Ishikawa (cell line): ENCODE results near the gene RSPH3.

Experiments
- CREB1 ChIP-seq: IDR thresholded peaks from 2 replicates; pipeline ENCODE4 v1.6.1; 2012; ENCODE audit warnings: low read depth
- EGR1 ChIP-seq: IDR thresholded peaks from 2 replicates; pipeline ENCODE4 v1.6.1; 2012
- EP300 ChIP-seq: IDR thresholded peaks from 2 replicates; pipeline ENCODE4 v1.6.1; 2012; ENCODE audit warnings: borderline replicate concordance
- FOXM1 ChIP-seq: IDR thresholded peaks from 2 replicates; pipeline ENCODE4 v1.6.1; 2012; ENCODE audit warnings: low read depth, borderline replicate concordance
- NFIC ChIP-seq: IDR thresholded peaks from 2 replicates; pipeline ENCODE4 v1.6.1; 2012
- RAD21 ChIP-seq: IDR thresholded peaks from 2 replicates; pipeline ENCODE4 v1.6.1; 2012; ENCODE audit warnings: low read depth
- TAF1 ChIP-seq: IDR thresholded peaks from 2 replicates; pipeline ENCODE4 v1.6.1; 2012; ENCODE audit warnings: low read depth, mild to moderate bottlenecking
- TCF12 ChIP-seq: IDR thresholded peaks from 2 replicates; pipeline ENCODE4 v1.6.1; 2012; ENCODE audit warnings: low read depth
- TEAD4 ChIP-seq: IDR thresholded peaks from 2 replicates; pipeline ENCODE4 v1.6.1; 2012
- YY1 ChIP-seq: IDR thresholded peaks from 2 replicates; pipeline ENCODE4 v1.6.1; 2012; ENCODE audit warnings: low read depth
- ZBTB7A ChIP-seq: IDR thresholded peaks from 2 replicates; pipeline ENCODE4 v1.6.1; 2012; ENCODE audit warnings: low read depth
- TF ChIP-seq, protein P1 (sequence below): IDR thresholded peaks from 2 replicates; pipeline ENCODE4 v1.6.1; 2012; ENCODE audit warnings: low read depth, mild to moderate bottlenecking
- TF ChIP-seq, protein P2 (sequence below): IDR thresholded peaks from 2 replicates; pipeline ENCODE4 v1.6.1; 2012
- TF ChIP-seq, protein P3 (sequence below): IDR thresholded peaks from 2 replicates; pipeline ENCODE4 v1.6.1; 2012

The RSPH3 gene

DNA sequence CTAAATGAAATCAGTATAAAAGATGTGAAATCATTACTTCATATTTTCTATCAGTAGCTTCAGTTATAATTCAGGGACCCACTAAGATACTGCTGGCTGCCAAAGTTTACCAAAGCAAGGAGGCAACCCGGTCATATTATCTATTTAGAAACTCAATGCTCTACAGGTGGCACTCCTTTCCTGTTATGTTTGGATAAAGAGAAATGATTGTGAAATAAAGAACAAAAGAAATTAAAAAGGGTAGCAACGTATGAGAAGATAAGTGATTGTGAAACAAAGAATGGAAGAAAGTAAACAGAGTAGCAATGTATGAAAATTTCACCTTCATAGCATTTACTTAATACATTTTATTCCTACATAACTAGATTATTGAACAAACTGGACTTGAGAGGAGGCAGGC, 45.2 kb downstream of the RSPH3 start:
- TF ChIP-seq NFIC = no peak
- TF ChIP-seq, protein P1, sequence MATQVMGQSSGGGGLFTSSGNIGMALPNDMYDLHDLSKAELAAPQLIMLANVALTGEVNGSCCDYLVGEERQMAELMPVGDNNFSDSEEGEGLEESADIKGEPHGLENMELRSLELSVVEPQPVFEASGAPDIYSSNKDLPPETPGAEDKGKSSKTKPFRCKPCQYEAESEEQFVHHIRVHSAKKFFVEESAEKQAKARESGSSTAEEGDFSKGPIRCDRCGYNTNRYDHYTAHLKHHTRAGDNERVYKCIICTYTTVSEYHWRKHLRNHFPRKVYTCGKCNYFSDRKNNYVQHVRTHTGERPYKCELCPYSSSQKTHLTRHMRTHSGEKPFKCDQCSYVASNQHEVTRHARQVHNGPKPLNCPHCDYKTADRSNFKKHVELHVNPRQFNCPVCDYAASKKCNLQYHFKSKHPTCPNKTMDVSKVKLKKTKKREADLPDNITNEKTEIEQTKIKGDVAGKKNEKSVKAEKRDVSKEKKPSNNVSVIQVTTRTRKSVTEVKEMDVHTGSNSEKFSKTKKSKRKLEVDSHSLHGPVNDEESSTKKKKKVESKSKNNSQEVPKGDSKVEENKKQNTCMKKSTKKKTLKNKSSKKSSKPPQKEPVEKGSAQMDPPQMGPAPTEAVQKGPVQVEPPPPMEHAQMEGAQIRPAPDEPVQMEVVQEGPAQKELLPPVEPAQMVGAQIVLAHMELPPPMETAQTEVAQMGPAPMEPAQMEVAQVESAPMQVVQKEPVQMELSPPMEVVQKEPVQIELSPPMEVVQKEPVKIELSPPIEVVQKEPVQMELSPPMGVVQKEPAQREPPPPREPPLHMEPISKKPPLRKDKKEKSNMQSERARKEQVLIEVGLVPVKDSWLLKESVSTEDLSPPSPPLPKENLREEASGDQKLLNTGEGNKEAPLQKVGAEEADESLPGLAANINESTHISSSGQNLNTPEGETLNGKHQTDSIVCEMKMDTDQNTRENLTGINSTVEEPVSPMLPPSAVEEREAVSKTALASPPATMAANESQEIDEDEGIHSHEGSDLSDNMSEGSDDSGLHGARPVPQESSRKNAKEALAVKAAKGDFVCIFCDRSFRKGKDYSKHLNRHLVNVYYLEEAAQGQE = no peak
- no peak for TF ChIP-seq CREB1
- no peak for TF ChIP-seq YY1

DNA sequence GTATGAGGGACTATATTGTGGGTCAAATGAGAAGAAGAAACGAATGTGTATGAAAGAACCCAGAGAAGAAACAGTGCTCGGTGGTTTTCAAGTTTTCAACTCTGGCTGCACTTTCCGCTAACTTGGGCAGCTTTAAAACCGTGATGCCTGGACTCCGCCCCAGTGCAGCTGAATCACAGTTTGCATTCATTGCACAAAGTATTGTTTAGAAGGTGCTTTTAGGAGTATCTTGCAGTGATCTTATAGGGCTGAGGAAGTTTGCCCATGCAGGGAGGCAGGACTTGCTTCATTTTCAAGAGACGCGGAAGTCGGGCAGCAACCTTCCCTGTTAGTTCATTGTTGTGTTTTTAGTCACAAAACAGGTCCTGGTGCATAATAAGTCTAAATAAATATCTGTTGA, 52.7 kb downstream of the RSPH3 start:
- no peak for TF ChIP-seq ZBTB7A
- TF ChIP-seq TEAD4 = no peak
- TF ChIP-seq YY1 = no peak
- no peak for TF ChIP-seq EGR1
- TF ChIP-seq, protein P2, sequence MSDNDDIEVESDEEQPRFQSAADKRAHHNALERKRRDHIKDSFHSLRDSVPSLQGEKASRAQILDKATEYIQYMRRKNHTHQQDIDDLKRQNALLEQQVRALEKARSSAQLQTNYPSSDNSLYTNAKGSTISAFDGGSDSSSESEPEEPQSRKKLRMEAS = no peak
- TF ChIP-seq TCF12 = no peak
- TF ChIP-seq CREB1 = no peak
- TF ChIP-seq, protein P1 = no peak
- TF ChIP-seq RAD21 = no peak
- TF ChIP-seq, protein P3, sequence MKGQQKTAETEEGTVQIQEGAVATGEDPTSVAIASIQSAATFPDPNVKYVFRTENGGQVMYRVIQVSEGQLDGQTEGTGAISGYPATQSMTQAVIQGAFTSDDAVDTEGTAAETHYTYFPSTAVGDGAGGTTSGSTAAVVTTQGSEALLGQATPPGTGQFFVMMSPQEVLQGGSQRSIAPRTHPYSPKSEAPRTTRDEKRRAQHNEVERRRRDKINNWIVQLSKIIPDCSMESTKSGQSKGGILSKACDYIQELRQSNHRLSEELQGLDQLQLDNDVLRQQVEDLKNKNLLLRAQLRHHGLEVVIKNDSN = no peak
- no peak for TF ChIP-seq FOXM1
- no peak for TF ChIP-seq NFIC

DNA sequence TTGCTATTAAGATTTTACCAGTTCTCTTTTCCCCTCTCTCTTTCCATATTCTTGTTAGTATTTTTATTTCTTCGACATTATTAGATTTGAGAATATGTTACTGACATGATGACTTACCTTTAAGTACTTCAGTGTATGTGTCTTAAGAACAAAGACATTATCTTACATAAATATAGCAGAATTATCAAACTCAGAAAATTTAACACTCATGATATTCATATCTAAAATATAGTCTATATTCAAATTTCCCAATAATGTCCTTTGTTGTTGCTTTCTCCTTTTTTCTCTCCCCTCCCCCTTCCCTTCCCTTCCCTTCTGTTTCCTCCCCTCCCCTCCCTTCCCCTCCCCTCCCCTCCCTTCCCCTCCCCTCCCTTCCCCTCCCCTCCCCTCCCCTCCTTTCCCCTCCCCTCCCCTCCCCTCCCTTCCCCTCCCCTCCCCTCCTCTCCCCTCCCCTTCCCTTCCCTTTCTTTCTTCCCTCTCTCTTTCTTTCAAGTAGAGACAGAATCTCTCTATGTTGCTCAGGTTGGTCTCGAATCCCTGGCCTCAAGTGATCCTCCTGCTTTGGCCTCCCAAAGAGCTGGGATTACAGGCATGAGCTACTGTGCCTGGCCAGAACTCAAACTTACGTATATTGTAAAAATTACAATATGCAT, 56.5 kb downstream of the RSPH3 start:
- TF ChIP-seq, protein P2 = no peak
- TF ChIP-seq, protein P1 = no peak
- TF ChIP-seq EGR1 (no peak), TCF12 (no peak), NFIC (no peak), EP300 (no peak)

DNA sequence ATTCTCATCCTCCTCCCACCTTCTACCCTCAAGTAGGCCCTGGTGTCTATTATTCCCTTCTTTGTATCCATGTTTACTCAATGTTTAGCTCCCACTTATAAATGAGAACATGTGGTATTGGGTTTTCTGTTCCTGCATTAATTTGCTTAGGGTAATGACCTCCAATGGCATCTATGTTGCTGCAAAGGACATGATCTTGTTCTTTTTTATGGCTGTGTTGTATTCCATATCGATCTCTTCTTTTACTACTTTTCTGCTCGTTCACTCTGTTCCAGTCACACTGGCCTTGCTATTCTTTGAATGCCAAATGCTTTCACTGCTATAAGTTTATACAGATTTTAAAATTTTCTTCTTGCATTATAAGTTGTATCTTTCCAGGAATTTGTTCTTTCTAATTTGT, 57.7 kb downstream of the RSPH3 start:
- TF ChIP-seq YY1 = no peak
- TF ChIP-seq ZBTB7A = no peak
- TF ChIP-seq, protein P2 = no peak
- no peak for TF ChIP-seq TAF1
- TF ChIP-seq NFIC = no peak
- TF ChIP-seq EGR1 = no peak
- no peak for TF ChIP-seq TEAD4

DNA sequence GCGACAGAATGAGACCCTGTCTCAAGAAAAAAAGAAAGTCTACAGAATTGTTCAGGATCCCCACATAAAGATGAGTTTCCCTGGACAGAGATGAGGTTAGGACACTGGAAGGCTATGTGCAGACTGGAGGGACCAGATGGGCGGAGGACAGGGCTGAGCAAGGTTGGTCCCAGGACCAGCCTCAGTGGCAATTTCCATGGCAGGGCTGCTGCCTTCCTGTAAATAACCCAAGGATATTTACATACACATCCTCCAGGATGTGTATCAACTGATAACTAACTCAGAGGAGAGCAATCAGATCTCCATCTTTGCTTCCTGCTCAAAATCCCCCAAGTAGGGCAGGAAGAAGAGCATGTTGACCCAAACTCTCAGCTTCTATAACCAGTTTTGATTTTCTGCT, 58.8 kb downstream of the RSPH3 start:
- TF ChIP-seq FOXM1 (no peak), YY1 (no peak)
- TF ChIP-seq, protein P3 = no peak
